ENCODE measurements around the gene SOAT1. TPM values are rescaled to one million over a fixed set of nuclear protein-coding genes. Genes with fewer than 3 reads are reported as not detected.

SOAT1 gene
- total RNA-seq, 1 experiment from 2014 or later, result 7.5 TPM

- no peak overlapping the region for H4K8ac ChIP-seq (replicated peaks; ENCODE audit: insufficient read length, low read depth, low read length)
- no peak overlapping the region for H2BK5ac ChIP-seq (ENCODE audit: insufficient read length, low read length)
- H3K27ac ChIP-seq (ENCODE audit: insufficient read length, low read depth, low read length), result no peak overlapping the region
- H2BK15ac ChIP-seq (ENCODE audit: low read depth, low read length), result no peak overlapping the region
- no peaks in the 10 kb centered on the region for H3K27me3 ChIP-seq (ENCODE audit: insufficient read depth, low read length)
- H3K23ac ChIP-seq (ENCODE audit: insufficient read length, low read depth, low read length), result no peak overlapping the region
- no peaks in the 10 kb centered on the region for H3K79me1 ChIP-seq (ENCODE audit: insufficient read depth, low read depth, low read length, poor library complexity, severe bottlenecking)
- no peaks in the 10 kb centered on the region for H3K79me2 ChIP-seq (ENCODE audit: insufficient read depth, low read length)
- no peak overlapping the region for H2BK12ac ChIP-seq (ENCODE audit: insufficient read length, low read depth, low read length)
- H3K14ac ChIP-seq (ENCODE audit: insufficient read depth, low read length), result no peak overlapping the region
- no peak overlapping the region for H3K4ac ChIP-seq (ENCODE audit: low read depth, low read length)
- H3K18ac ChIP-seq (ENCODE audit: insufficient read length, low read depth, low read length), result no peak overlapping the region
- no peak for TF ChIP-seq CTCF (conservative IDR thresholded peaks at IDR 0.05)
- Mint-ChIP-seq H3K4me1 (no peaks in the 10 kb centered on the region), H3K36me3 (ENCODE audit: insufficient read depth in 1 of 3, low read depth in 3 of 3) (no peaks in the 10 kb centered on the region; a peak in 1 of 7 replicates), H3K27ac (no peak overlapping the region), H3K4me3 (no peak overlapping the region), H3K9me3 (no peaks in the 10 kb centered on the region), H3K27me3 (ENCODE audit: low read depth) (no peaks in the 10 kb centered on the region)
- no peak overlapping the region for H4K91ac ChIP-seq (ENCODE audit: insufficient read length, low read depth, low read length)
- no peak overlapping the region for H3K56ac ChIP-seq (ENCODE audit: insufficient read length, low read depth, low read length)
- no peak overlapping the region for H3K9ac ChIP-seq (ENCODE audit: extremely low read depth, insufficient read length, low read length)
- H3K4me1 ChIP-seq (ENCODE audit: insufficient read depth, low read length), result no peaks in the 10 kb centered on the region
- no peak overlapping the region for H3T11ph ChIP-seq (ENCODE audit: low read length)
- no peaks in the 10 kb centered on the region for H4K20me1 ChIP-seq (ENCODE audit: control insufficient read depth, insufficient read depth, insufficient read length)
- no peaks in the 10 kb centered on the region for H3K23me2 ChIP-seq (ENCODE audit: insufficient read length, low read depth, low read length, poor library complexity, severe bottlenecking)
- H2AFZ ChIP-seq (ENCODE audit: low read length), result no peak overlapping the region
- no peak for DNase-seq
- no peak overlapping the region for H2BK20ac ChIP-seq (ENCODE audit: low read depth, low read length, poor library complexity, severe bottlenecking)
- H2BK120ac ChIP-seq (ENCODE audit: low read depth, low read length, poor library complexity, severe bottlenecking), result no peak overlapping the region
- H2AK5ac ChIP-seq (ENCODE audit: insufficient read length, low read length), result no peak overlapping the region
- WGBS (ENCODE audit: extremely low coverage, insufficient read length, low lambda C conversion rate), result no CpG with 5 or more reads among the region's 3 CpGs
- H3K9me3 ChIP-seq (ENCODE audit: control insufficient read depth, low read depth, low read length), result no peaks in the 10 kb centered on the region
- H4K5ac ChIP-seq (ENCODE audit: insufficient read length, low read depth, low read length), result no peak overlapping the region
- no peak overlapping the region for H3K4me2 ChIP-seq (ENCODE audit: insufficient read depth, insufficient read length, low read length)
These were observed 57.7 kb downstream of the SOAT1 start for GRCh38 chr1:179351281-179351680.

Data from H9 (cell line).